HEK293T (cell line): Measurements from ENCODE around the gene FAM131C.

ENCODE experiments used
- CTCF ChIA-PET: fragments of 350-600 bp; formaldehyde crosslinking; extraction: SDS; loops from one replicate; lab custom pipeline; 2021; ENCODE audit warnings: antibody characterized with exemption, inconsistent platforms; lab: Yijun Ruan, JAX
- POLR2A ChIA-PET: fragments of 350-600 bp; formaldehyde crosslinking; extraction: SDS; loops from one replicate; lab custom pipeline; 2020; ENCODE audit warnings: antibody characterized with exemption, inconsistent platforms; lab: Yijun Ruan, JAX
- DNase-seq: peaks from one replicate; pipeline ENCODE4 v3.0.0; 2012; ENCODE audit warnings: mixed read lengths; ENCODE audit errors: extremely low spot score
- ARNT ChIP-seq: fragments of 450-650 bp; IDR thresholded peaks from 2 replicates; pipeline ENCODE4 v1.6.1; 2017; ENCODE audit warnings: mild to moderate bottlenecking
- BHLHE40 ChIP-seq: fragments of 450-650 bp; IDR thresholded peaks from 2 replicates; pipeline ENCODE4 v1.6.1; 2016; ENCODE audit warnings: mild to moderate bottlenecking, moderate library complexity, borderline replicate concordance
- CTBP1 ChIP-seq: fragments of 450-650 bp; IDR thresholded peaks from 2 replicates; pipeline ENCODE4 v1.6.1; 2016; ENCODE audit warnings: borderline replicate concordance
- ELF4 ChIP-seq: fragments of 450-650 bp; IDR thresholded peaks from 2 replicates; pipeline ENCODE4 v1.6.1; 2017; ENCODE audit warnings: antibody characterized with exemption
- FOXA1 ChIP-seq: fragments of 450-650 bp; IDR thresholded peaks from 2 replicates; pipeline ENCODE4 v1.6.1; 2016; ENCODE audit warnings: mild to moderate bottlenecking
- FOXK2 ChIP-seq: fragments of 450-650 bp; IDR thresholded peaks from 2 replicates; pipeline ENCODE4 v1.6.1; 2016; ENCODE audit warnings: mild to moderate bottlenecking
- FOXM1 ChIP-seq: fragments of 450-650 bp; IDR thresholded peaks from 2 replicates; pipeline ENCODE4 v1.6.1; 2017; ENCODE audit warnings: mild to moderate bottlenecking, borderline replicate concordance
- HDGF ChIP-seq: fragments of 450-650 bp; IDR thresholded peaks from 2 replicates; pipeline ENCODE4 v1.6.1; 2017; ENCODE audit warnings: antibody characterized with exemption, borderline replicate concordance
- L3MBTL2 ChIP-seq: fragments of 450-650 bp; conservative IDR thresholded peaks from 2 replicates; pipeline ENCODE4 v1.6.1; 2016; ENCODE audit warnings: mild to moderate bottlenecking
- LEF1 ChIP-seq: fragments of 450-650 bp; IDR thresholded peaks from 2 replicates; pipeline ENCODE4 v1.6.1; 2017; ENCODE audit warnings: mild to moderate bottlenecking, borderline replicate concordance
- NFRKB ChIP-seq: fragments of 450-650 bp; IDR thresholded peaks from 2 replicates; pipeline ENCODE4 v1.6.1; 2016; ENCODE audit warnings: mild to moderate bottlenecking, moderate library complexity
- SP1 ChIP-seq: fragments of 450-650 bp; IDR thresholded peaks from 2 replicates; pipeline ENCODE4 v1.6.1; 2017
- SUZ12 ChIP-seq: fragments of 450-650 bp; IDR thresholded peaks from 2 replicates; pipeline ENCODE4 v1.6.1; 2016; ENCODE audit warnings: mild to moderate bottlenecking
- TARDBP ChIP-seq: fragments of 450-650 bp; IDR thresholded peaks from 2 replicates; pipeline ENCODE4 v1.6.1; 2016
- ZNF384 ChIP-seq: fragments of 450-650 bp; IDR thresholded peaks from 2 replicates; pipeline ENCODE4 v1.6.1; 2016
- TF ChIP-seq, protein P1 (sequence below): fragments of 450-650 bp; IDR thresholded peaks from 2 replicates; pipeline ENCODE4 v1.6.1; 2016

The FAM131C gene

DNA sequence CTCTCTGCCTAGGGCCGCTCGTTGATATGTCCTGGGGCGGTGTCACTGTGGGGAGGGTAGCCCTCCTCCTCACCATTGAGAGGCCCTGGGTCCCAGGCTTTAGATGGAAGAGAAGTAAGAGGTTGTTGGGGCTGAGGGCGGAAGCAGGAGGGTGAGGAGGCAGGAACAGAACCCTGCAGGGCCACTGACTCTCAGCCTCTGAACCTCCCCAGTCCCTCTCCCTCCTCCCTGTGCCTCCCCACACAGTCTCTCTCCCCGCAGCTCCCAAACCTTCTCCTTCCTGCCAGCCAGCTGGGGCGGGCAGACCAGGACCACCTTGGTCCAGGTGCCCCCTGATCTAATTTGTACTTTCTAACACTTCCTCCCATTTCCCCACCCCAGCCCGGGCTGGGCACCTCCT lies 14.3 kb upstream of the FAM131C start:
- DNase-seq = no peak
- ChIA-PET CTCF (interaction anchor here (0.6 kb wide), 2 partner anchors 9 to 189 kb away, joined by 3 to 4 read pairs; no protein-coding TSS in a partner anchor), POLR2A (no interaction called here)
- TF ChIP-seq, protein P1, sequence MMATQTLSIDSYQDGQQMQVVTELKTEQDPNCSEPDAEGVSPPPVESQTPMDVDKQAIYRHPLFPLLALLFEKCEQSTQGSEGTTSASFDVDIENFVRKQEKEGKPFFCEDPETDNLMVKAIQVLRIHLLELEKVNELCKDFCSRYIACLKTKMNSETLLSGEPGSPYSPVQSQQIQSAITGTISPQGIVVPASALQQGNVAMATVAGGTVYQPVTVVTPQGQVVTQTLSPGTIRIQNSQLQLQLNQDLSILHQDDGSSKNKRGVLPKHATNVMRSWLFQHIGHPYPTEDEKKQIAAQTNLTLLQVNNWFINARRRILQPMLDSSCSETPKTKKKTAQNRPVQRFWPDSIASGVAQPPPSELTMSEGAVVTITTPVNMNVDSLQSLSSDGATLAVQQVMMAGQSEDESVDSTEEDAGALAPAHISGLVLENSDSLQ = no peak
- no peak for TF ChIP-seq ARNT
- no peak for TF ChIP-seq FOXA1
- TF ChIP-seq CTBP1 = no peak
- TF ChIP-seq ZNF384 = no peak
- TF ChIP-seq HDGF = no peak
- TF ChIP-seq ELF4 = no peak
- TF ChIP-seq SP1 = no peak
- TF ChIP-seq TARDBP = no peak
- no peak for TF ChIP-seq FOXK2
- no peak for TF ChIP-seq NFRKB
- no peak for TF ChIP-seq FOXM1

DNA sequence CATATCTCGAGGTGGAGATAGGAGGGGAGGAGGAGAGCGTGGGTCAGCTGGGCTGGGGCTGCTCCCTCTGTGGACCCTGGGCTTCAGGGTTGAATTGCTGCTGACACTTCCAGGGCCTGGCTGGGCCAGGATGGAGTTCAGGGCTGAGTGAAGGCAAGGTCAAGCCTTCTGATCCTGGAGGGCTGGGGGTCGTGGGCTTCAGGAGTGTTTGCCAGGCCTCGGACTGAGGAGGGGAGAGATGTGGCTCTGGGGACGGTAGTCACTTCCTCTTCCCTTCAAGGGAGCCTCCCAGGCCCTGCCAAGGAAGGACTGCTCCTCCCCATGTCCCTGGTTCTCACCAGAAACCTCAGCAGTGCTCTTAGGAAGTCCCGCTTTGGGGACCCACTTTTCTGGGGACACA lies 12.1 kb upstream of the FAM131C start:
- CTCF ChIA-PET = interaction anchor here (0.6 kb wide), 1 partner anchor 251 kb away, joined by 4 read pairs; no protein-coding TSS in a partner anchor
- POLR2A ChIA-PET = no interaction called here
- no peak for DNase-seq
- TF ChIP-seq L3MBTL2 (no peak), BHLHE40 (no peak), ZNF384 (no peak), ARNT (no peak), HDGF (no peak)

DNA sequence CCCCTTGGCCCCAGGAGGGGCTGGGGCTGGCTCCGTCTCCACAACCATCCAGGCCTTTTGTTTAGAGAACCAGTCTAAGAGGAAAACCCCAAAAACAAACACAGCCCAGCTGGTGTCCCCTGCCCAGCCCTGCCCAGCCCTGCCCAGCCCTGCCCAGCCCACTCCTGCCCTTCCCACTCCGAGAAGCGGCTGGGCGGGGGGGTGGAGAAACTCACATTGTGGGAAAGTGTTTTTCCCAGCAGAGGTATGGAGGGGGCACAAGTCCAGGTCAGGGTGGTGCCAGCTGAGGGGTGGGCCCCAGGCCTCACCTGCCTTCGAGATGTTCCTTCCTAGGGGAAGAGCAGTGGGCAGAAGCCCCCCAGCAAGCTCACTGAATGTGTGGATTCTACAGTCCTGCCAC lies 10.0 kb upstream of the FAM131C start:
- no peak for TF ChIP-seq FOXM1
- no peak for TF ChIP-seq BHLHE40
- TF ChIP-seq TARDBP = no peak
- TF ChIP-seq ZNF384 = no peak
- no peak for TF ChIP-seq NFRKB
- no peak for TF ChIP-seq L3MBTL2
- no peak for TF ChIP-seq LEF1
- no peak for TF ChIP-seq SUZ12
- no peak for TF ChIP-seq ELF4
- no peak for TF ChIP-seq ARNT
- TF ChIP-seq HDGF = no peak
- TF ChIP-seq FOXA1 = no peak
- ChIA-PET CTCF (interaction anchor here (0.6 to 8.0 kb wide), 7 partner anchors 12 to 349 kb away, joined by 3 to 123 read pairs (median 7); partner anchors contain the start of gene EPHA2), POLR2A (interaction anchor here (1.4 kb wide), 1 partner anchor 34 kb away, joined by 3 read pairs; no protein-coding TSS in a partner anchor)
- no peak for DNase-seq

DNA sequence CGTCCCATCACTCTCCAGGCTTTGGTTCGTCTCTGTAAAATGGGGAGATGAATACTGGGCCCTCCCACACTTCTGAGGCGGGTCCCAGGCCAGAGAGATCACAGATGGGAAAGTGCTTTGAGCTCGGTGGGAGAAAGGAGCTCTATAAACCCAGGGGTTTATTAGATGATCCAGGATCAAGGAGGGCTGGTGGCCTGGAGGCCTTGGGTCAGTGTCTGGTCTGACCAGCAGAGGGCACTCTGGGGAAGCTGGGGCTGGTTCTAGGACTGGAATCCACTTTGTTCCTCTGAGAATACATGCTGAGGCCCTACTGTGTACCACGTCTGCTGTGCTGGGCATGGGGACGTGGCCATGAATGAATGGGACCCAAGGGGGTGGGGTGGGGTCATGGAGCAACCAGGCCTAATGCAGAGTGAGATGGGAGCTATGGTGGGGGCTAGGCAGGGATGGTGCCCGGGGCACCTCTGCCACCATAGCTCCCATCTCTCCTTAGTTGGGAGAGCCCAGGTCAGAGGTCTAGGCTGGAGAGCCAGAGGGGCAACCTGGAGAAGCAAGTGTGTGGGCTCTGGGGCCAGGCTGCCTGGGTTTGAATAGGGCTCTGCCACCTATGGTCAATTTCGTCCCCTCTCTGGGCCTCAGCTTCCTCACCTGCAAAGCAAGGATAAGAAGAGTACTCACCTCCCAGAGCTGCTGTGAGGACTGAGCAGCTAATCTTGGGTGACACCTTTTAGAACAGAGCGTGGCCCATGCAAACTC lies 9.0 kb upstream of the FAM131C start:
- ChIA-PET POLR2A (interaction anchor here (1.0 to 1.5 kb wide), 3 partner anchors 9 to 108 kb away, joined by 3 to 5 read pairs (median 3); partner anchors contain the start of gene FAM131C), CTCF (interaction anchor here (0.5 to 8.0 kb wide), 20 partner anchors 9 to 350 kb away, joined by 3 to 123 read pairs (median 4); partner anchors contain the start of genes CPLANE2, EPHA2 and FAM131C)
- no peak for TF ChIP-seq FOXK2
- TF ChIP-seq SUZ12 = no peak
- TF ChIP-seq L3MBTL2 = no peak
- TF ChIP-seq FOXM1 = no peak
- TF ChIP-seq CTBP1 = no peak
- no peak for TF ChIP-seq BHLHE40
- DNase-seq = peak; percentile 80

DNA sequence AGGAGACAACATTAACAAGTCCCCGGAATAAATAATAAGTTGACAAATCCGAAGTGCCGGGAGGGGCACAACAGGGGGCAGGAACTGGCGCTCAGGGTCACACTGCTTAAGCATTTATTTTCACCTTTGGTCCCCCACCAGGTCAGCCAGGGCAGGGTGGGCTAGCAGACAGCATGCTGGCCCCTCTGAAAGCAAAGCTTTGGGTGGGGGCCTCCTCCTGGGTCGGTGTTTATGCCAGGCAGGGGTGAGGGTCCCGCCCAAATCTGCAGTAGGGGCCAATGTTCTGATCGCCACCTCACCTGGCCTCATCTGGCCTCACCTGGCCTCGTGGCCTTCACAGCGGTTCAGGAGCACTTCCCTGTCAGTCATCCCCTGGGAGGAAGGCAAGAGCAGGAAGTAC lies 8.2 kb upstream of the FAM131C start:
- no peak for DNase-seq
- ChIA-PET CTCF (interaction anchor here (0.6 to 8.0 kb wide), 16 partner anchors 9 to 162 kb away, joined by 3 to 123 read pairs (median 4); partner anchors contain the start of genes CPLANE2, EPHA2 and FAM131C), POLR2A (interaction anchor here (1.4 to 1.5 kb wide), 2 partner anchors 8 to 106 kb away, joined by 3 to 5 read pairs; partner anchors contain the start of gene FAM131C)
- TF ChIP-seq ARNT (no peak), L3MBTL2 (no peak), FOXK2 (no peak), NFRKB (no peak), ZNF384 (no peak), HDGF (no peak)
- TF ChIP-seq, protein P1 = no peak

DNA sequence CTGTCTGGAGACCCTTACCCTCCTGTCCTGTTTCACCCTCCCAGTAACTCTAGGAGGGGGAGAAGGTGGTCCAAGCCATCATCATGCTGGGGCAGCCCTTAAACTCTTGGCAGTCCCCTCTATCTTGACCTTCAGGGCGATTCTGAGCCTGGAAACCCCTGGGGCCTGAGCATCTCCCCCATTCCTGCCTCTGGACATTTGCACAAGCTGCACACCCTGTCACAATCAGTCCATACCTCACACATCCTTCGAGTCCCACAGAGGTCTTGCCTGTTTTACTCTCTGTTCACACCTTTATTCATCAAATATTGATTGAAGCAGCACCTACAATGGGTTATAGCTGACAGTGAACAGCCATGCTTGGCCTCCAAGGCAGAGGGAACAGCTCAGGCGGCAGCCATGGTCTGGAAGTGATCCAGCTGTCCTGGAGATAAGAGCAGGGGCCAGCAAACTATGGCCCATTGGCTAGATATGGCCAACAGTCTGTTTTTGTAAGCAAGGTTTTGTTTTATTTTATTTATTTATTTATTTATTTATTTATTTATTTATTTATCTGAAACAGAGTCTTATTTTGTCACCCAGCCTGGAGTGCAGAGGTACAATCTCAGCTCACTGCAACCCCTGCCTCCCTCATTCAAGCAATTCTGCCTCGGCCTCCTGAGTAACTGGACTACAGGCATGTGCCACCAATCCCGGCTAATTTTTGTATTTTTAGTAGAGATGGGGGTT lies 7.1 kb upstream of the FAM131C start:
- TF ChIP-seq LEF1 (no peak), SP1 (no peak), BHLHE40 (no peak), TARDBP (no peak), FOXM1 (no peak), NFRKB (no peak), SUZ12 (no peak), CTBP1 (no peak), L3MBTL2 (no peak)
- TF ChIP-seq, protein P1 = no peak
- CTCF ChIA-PET = interaction anchor here (0.6 to 8.0 kb wide), 3 partner anchors 63 to 113 kb away, joined by 3 to 123 read pairs (median 3); no protein-coding TSS in a partner anchor

More for the DNA sequence above, 7.1 kb upstream of the FAM131C start:
- POLR2A ChIA-PET = no interaction called here
- DNase-seq = no peak
